Left colon (tissue), 2 donors: ENCODE data around the gene FHAD1. TPM values are rescaled to one million over a fixed set of nuclear protein-coding genes. Genes with fewer than 3 reads are reported as not detected.
"Not testable (repeated sequence)": the region's sequence is repeated elsewhere in the genome, so short reads cannot be mapped to it uniquely, and the experiment has no call there.

Experiments used
- ATAC-seq: fragments of 200-7000 bp; cut with Tn5 transposase; one replicate; pipeline ENCODE4 v1.9.1; 2020; ENCODE audit warnings: mild to moderate bottlenecking, moderate library complexity
- DNase-seq, 2 donors: peaks; one replicate each; pipeline ENCODE4 v3.0.0-alpha.2; 2020
- intact Hi-C, 2 donors: fragments of 100-400 bp; cut with DNase I in 1 of 2; cut with micrococcal nuclease in 1 of 2; formaldehyde crosslinking; loops; one replicate each; pipeline versions ENCODE4 v1.11.2 to v1.14.0; 2022; cut with DNase I, micrococcal nuclease
- total RNA-seq, 2 donors: library from RNA; stranded (reverse); fragmentation: NEBNext Ultra II Directional; extraction: Animal tissue kit (Norgen Biotek cat#: 25700); gene quantifications; one replicate each; pipeline ENCODE4 v1.2.1, GENCODE V29; 2021
- donor health status: DM: no; HTN: no; CAD: no.
- donor health status: DM: yes; HTN: yes; CAD: no.

Gene FHAD1
- total RNA-seq, 2 donors from 2014 or later: 1.2 to 1.3 TPM

DNA sequence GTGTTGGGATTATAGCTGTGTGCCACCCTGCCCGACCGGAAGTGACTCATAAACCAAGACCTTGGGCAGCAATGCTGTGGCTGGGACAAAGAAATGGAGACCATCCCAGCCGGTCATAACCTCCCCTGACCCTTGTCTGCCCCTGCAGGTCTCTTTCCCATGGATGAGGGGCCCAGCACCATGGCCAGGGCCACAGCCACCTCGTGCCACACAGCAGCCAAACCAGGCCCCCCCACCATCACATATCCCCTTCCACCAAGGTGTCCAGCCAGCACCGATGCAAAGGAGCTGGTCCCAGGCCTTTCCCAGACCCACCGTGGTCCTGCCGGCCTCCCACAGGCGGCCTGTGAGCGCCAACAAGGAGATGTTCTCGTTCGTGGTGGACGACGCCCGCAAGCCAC is 42.2 kb downstream of the FHAD1 start:
- intact Hi-C loops: no loop called here
- ATAC-seq (no peak), DNase-seq (no peak)

DNA sequence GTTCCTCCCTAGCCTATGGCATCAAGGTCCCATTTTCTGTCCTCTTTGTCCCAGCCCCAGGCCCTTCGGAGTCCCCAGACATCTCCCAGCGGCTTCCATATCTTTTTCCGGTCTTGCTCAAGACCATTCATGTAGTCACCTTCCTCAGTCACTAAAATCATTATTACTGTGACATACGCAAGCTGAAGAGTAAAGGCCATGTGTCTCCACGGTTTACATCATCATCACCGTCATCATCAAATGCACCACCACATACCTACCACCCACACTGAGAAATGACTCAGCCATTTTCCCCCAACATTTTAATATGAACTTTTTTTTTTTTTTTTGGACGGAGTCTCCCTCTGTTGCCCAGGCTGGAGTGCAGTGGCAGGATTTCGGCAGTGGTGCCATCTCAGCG is 43.4 kb downstream of the FHAD1 start:
- intact Hi-C loops: no loop called here
- no peak for DNase-seq
- ATAC-seq: no peak

GRCh38 chr1:15295696-15296095 is 48.7 kb downstream of the FHAD1 start:
- ATAC-seq (no peak), DNase-seq (no peak)
- intact Hi-C loops: no loop called here

DNA sequence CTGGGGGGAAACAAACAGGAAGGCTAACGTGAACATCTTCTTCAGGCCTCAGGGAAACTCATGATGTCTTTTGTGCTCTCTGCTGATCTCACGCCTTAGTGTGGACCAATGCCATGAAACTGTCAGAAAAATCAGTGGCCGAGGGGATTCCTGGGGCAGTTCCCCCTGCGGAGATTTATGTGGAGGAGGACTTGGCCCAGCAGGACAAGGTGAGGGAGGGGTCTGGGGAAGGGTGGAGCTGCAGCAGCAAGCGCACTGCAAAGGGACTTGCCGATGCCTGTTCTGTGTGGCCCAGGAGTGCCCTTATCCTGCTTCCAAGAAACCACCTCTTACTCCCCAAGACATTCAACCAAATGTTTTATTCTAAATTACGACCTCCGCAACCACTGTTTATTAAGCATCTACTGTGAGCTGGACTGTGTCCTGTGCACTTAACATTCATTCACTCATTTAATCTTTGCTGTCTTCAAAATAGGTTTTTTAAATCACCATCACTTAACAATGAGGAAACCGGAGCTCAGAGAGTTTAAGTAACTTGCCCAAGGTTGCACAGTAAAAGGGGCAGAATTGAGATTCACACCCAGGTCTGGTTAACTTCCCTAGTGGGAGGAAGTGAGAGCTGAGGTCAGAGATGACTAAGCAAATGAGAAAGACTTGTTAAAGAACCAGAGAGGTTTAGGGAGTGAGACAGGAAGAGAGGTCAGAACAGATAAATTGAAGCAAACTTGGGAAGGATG is 49.7 kb downstream of the FHAD1 start:
- DNase-seq: no peak
- no peak for ATAC-seq
- intact Hi-C loops: no loop called here

GRCh38 chr1:15297975-15298374 is 51.0 kb downstream of the FHAD1 start:
- DNase-seq, ATAC-seq, intact Hi-C loops: not testable (repeated sequence)

GRCh38 chr1:15299179-15299578 is 52.2 kb downstream of the FHAD1 start:
- DNase-seq (no peak), ATAC-seq (no peak)
- intact Hi-C loops: no loop called here

- intact Hi-C loops: loop anchor here in 1 of 2 donors (5.0 kb wide), 1 partner anchor 168 kb away; no protein-coding TSS in a partner anchor
- ATAC-seq (no peak), DNase-seq (no peak)
These were observed 52.8 kb downstream of the FHAD1 start for GRCh38 chr1:15299806-15300205.

DNA sequence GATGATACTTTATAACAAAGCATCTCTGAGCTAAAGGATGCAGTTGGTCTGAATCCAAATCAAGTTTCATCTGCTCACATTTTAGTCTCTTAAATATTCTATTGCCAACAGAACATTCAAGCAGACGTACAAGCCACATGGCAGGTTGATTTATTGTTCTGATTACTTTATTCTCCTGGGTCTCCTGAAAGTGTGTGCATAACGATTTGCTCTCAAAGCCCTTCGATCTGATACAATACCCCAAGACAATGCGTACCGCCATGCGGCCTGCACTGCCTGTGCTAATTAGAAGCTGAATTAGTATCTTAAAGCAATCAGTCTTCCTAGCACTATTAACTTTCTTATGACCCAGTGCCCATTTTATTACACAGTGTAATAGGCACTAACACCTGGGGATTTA is 56.9 kb downstream of the FHAD1 start:
- DNase-seq (no peak), ATAC-seq (no peak)
- intact Hi-C loops: loop anchor here (2.0 to 5.0 kb wide), 2 partner anchors 172 to 175 kb away; no protein-coding TSS in a partner anchor

DNA sequence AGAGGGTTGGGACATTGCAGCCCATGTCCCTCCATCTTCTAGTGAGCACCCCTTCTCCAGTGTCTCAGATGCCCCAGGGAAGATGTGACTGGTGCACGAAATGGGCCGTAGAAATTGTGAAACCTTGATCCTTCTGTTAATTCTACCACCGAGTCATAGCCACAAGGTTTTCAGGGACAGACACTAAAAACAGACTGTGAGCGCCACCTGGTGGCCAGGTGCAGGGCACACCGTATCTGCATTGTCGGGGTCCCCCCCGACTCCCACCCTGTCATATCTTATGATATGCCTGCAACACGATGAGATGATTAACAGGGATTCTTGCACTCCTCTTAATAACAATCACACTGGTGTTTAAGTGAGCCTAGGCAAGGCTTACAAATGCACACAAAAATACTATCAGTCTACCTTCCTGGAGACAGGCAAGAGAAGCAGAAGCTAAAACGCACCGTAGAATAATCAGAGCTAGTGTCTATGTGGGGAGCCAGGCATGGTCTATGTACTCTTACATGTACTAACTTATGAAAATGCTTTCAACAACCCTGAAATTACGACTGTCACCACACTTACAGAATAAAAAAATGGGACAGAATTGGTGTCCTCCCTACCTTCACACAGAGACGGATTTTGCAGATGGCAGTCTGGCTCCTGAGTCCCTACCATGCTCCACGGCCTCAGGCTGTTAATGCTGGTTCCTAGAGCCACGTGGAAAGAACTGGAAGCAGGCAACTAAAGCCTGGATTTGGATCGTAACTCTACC is 57.9 kb downstream of the FHAD1 start:
- intact Hi-C loops: loop anchor here (2.0 to 5.0 kb wide), 2 partner anchors 173 to 176 kb away; no protein-coding TSS in a partner anchor
- ATAC-seq (peak; percentile 36), DNase-seq (peak; percentile 49 to 84)

- intact Hi-C loops: loop anchor here in 1 of 2 donors (2.0 kb wide), 1 partner anchor 177 kb away; no protein-coding TSS in a partner anchor
- no peak for DNase-seq
- ATAC-seq: no peak
These were observed 58.4 kb downstream of the FHAD1 start for GRCh38 chr1:15305468-15305770.

GRCh38 chr1:15306352-15306751 is 59.3 kb downstream of the FHAD1 start:
- DNase-seq, ATAC-seq, intact Hi-C loops: not testable (repeated sequence)

GRCh38 chr1:15308135-15308534 is 61.1 kb downstream of the FHAD1 start:
- ATAC-seq (peak; percentile 91), DNase-seq (peak; percentile 58 to 75)
- intact Hi-C loops: no loop called here

DNA sequence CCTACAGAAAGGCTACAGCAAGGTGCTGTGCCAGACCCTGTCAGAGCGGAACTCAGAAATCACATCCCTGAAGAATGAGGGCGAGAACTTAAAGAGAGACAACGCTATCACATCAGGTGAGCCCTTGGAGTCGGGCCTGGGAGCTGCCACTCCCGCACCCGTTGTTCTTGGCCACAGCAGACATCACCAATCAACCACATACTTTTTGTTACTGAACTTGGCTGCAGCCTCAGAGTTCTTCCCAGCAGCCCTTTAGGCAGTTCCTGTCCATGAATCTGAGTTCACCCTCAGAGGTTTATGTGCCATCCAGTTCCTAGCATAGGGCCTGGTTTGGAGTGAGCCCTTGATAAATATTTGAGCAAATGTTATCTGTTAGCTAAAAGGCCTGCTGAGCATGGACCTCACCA is 61.6 kb downstream of the FHAD1 start:
- peak; percentile 53 for ATAC-seq
- intact Hi-C loops: no loop called here
- peak in 1 of 2 donors; percentile 46 for DNase-seq

DNA sequence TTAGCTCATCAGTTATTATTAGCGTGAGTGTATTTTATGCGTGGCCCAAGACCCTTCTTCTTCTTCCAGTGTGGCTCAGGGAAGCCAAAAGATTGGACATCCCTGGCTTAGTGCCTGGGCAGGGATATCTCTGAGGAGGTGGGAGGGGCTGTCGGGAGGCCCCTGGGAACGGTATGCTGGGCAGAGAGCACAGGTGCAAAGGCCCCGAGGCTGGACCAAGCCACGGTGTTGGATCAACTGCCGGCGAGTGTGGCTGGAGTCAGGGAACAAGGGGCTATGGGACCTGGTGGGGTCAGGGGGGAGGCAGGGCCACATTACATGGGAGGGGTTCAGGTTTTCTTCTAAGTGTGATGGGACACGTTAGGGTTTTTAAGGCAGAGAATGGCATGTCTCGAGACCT is 62.7 kb downstream of the FHAD1 start:
- intact Hi-C loops: no loop called here
- DNase-seq (no peak), ATAC-seq (no peak)

DNA sequence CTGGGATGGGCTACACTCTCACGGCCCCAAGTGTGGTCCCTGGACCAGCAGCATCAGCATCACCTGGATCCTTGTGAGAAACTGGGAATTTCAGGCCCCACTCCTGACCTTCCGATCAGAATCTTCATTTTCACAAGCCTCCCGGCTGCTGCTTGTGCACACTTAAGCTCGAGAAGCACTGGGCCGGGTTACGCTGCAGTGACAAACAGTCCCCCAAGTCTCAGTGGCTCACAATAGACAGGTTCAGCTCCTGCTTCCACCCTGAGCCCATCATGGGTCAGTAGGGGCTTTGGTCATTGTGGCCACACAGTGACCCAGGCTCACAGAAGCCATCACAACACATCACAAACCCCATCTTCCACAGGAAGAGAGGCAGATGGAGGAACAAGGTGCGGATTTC is 63.5 kb downstream of the FHAD1 start:
- intact Hi-C loops: no loop called here
- DNase-seq (no peak), ATAC-seq (no peak)

DNA sequence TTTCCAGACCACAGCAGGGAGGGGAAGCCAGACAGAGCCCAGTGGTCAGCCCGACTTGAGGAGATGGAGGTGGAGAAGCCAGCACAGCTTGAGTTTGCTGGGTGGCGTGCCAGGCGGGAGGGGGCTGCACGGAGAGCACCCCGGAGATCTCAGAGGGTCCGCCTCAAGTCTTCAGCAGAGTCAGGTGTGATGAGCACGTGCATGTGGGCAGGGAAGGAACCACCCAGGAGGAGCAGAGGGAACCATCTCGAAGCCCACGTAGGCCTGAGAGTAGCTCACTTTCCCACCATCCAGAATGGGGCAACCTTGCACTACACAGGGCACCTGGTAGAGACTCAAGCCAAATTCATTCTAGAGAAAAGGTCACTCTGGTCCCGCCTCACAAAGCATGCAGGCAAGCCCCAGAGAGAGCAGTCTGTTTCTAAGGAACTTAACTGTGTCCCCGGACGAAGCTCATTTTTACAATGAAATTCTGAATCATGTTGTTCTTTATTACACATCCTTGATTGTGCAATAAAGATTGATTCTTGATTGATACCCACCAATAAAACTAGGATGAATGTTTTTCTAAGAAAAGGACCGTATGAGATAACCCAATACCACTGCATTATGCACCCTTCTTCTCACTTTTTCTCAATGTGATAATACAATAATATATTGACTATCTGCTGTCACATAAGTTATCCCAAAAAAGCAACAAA is 64.2 kb downstream of the FHAD1 start:
- intact Hi-C loops: no loop called here
- peak; percentile 13 for ATAC-seq
- DNase-seq: no peak

DNA sequence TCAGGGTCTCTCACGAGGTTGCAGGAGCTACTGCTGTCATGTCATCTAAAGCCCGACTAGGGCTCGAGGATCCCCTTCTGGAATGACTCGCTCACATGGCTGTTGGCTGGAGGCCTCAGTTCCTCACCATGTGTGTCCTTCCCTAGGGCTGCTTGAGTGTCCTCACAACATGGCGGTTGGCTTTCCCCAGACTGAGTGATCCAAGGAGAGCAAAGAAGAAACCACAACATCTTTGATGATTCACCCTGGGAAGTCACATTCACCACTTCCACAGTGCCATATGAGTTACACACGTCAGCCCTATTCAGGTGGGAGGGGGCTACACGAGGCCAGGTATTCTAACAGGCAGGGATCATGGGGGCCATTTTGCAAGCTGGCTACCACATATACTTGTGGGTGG is 64.9 kb downstream of the FHAD1 start:
- intact Hi-C loops: no loop called here
- ATAC-seq (no peak), DNase-seq (no peak)

DNA sequence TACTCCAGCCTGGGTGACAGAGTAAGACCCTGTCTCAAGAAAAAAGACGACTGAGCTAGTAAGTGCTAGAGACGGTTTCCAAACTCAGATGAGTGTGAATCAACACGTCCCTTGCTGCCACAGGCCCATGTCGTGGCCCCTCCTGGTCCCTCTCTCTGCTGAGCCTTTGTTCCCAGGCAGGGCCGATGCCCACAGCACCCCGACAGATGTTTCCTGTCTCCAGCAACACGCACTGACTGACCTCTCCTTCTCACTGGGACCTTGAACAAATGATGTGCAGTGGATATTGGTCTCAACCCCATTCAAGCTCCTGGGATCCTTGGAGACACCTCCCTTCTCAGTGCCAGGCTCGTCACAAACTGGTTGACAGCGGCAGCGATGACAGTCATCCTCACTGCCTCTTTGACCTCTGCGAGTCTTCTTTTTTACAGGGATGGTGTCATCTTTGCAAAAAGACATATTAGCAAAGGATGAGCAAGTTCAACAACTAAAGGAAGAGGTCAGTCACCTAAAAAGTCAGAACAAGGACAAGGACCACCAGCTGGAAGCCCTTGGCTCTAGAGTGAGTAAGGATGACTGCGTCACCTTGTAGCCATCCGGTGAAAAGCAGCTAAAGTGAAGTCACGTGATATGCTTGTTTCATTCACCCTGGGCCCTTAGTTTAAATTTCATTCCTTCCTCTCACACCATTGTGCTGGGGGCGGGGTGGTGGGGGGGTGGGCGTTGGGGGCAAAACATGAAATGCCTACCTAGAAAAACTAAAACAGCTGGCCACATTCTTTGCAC is 65.8 kb downstream of the FHAD1 start:
- ATAC-seq (no peak), DNase-seq (no peak)
- intact Hi-C loops: no loop called here
